ENCODE measurements around the gene UBE2I. TPM values are rescaled to one million over a fixed set of nuclear protein-coding genes. Genes with fewer than 3 reads are reported as not detected.

Gene UBE2I
- total and polyA plus RNA-seq, 4 donors: 19.4 to 23.9 (median 22.5) TPM

DNA sequence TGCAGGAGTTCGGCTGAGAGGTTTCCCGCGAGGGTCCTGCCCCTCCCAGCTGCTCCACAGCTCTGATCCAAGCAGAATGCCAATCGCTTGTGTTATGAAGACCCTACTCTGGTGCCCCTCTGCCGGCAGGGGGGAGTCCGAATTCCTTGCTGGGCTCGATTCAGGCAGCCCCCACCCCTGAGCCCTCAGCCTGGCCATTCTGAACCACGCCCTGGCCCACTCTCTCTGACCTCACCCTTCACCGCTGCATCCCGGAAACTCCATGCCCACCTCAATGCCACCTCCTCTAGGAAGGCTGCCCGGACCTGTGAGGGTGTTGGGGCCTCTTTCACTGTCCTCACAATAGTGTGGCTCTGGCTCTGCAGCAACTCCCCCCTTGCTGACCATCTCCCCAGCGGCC, 7.9 kb upstream of the UBE2I start:
- Histone ChIP-seq H3K4me3 (ENCODE audit: low read depth in 1 of 3, low read length in 3 of 3) (no peak overlapping the region), H3K9me3 (ENCODE audit: control insufficient read depth in 4 of 4, low read length in 3 of 4) (no peaks in the 10 kb centered on the region), H3K27ac (ENCODE audit: low read depth in 1 of 2, low read length in 2 of 2) (no peak overlapping the region), H3K27me3 (ENCODE audit: control insufficient read depth in 4 of 4, insufficient read depth in 4 of 4, low read length in 3 of 4) (no peaks in the 10 kb centered on the region), H3K9ac (ENCODE audit: low read depth in 1 of 2, low read length in 2 of 2) (no peak overlapping the region), H3K4me1 (ENCODE audit: control insufficient read depth in 4 of 4, insufficient read depth in 4 of 4, low read length in 3 of 4) (peaks cover 5 to 35% (median 25%) of the 10 kb centered on the region in 4 donors), H3K36me3 (ENCODE audit: control insufficient read depth in 4 of 4, insufficient read depth in 3 of 4, low read depth in 1 of 4, low read length in 3 of 4) (no peaks in the 10 kb centered on the region)
- TF ChIP-seq NR2F2 (IDR thresholded peaks at IDR 0.05) (no peak), EGR1 (IDR thresholded peaks at IDR 0.05; ENCODE audit: low read depth in 2 of 2) (no peak), TAF1 (conservative IDR thresholded peaks at IDR 0.05) (no peak), SP1 (IDR thresholded peaks at IDR 0.05) (no peak), FOXA1 (IDR thresholded peaks at IDR 0.05) (no peak), HNF4G (IDR thresholded peaks at IDR 0.05) (no peak), HNF4A (conservative IDR thresholded peaks at IDR 0.05) (no peak), GABPA (IDR thresholded peaks at IDR 0.05 in 1 of 2, conservative IDR thresholded peaks at IDR 0.05 in 1 of 2) (no peak), YY1 (IDR thresholded peaks at IDR 0.05) (no peak), RAD21 (IDR thresholded peaks at IDR 0.05) (no peak), FOXA2 (IDR thresholded peaks at IDR 0.05) (no peak), JUND (IDR thresholded peaks at IDR 0.05) (no peak), ATF3 (IDR thresholded peaks at IDR 0.05) (no peak)
- TF ChIP-seq, protein P1, sequence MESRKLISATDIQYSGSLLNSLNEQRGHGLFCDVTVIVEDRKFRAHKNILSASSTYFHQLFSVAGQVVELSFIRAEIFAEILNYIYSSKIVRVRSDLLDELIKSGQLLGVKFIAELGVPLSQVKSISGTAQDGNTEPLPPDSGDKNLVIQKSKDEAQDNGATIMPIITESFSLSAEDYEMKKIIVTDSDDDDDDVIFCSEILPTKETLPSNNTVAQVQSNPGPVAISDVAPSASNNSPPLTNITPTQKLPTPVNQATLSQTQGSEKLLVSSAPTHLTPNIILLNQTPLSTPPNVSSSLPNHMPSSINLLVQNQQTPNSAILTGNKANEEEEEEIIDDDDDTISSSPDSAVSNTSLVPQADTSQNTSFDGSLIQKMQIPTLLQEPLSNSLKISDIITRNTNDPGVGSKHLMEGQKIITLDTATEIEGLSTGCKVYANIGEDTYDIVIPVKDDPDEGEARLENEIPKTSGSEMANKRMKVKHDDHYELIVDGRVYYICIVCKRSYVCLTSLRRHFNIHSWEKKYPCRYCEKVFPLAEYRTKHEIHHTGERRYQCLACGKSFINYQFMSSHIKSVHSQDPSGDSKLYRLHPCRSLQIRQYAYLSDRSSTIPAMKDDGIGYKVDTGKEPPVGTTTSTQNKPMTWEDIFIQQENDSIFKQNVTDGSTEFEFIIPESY (IDR thresholded peaks at IDR 0.05): no peak
- TF ChIP-seq, protein P2, sequence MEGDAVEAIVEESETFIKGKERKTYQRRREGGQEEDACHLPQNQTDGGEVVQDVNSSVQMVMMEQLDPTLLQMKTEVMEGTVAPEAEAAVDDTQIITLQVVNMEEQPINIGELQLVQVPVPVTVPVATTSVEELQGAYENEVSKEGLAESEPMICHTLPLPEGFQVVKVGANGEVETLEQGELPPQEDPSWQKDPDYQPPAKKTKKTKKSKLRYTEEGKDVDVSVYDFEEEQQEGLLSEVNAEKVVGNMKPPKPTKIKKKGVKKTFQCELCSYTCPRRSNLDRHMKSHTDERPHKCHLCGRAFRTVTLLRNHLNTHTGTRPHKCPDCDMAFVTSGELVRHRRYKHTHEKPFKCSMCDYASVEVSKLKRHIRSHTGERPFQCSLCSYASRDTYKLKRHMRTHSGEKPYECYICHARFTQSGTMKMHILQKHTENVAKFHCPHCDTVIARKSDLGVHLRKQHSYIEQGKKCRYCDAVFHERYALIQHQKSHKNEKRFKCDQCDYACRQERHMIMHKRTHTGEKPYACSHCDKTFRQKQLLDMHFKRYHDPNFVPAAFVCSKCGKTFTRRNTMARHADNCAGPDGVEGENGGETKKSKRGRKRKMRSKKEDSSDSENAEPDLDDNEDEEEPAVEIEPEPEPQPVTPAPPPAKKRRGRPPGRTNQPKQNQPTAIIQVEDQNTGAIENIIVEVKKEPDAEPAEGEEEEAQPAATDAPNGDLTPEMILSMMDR (IDR thresholded peaks at IDR 0.05; ENCODE audit: low read depth, low read length, missing input control): no peak
- TF ChIP-seq, protein P3, sequence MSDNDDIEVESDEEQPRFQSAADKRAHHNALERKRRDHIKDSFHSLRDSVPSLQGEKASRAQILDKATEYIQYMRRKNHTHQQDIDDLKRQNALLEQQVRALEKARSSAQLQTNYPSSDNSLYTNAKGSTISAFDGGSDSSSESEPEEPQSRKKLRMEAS (IDR thresholded peaks at IDR 0.05): no peak
- no peak for DNase-seq (ENCODE audit: low spot score)
- 86% methylated on average over 12 of the region's 12 CpGs for WGBS

DNA sequence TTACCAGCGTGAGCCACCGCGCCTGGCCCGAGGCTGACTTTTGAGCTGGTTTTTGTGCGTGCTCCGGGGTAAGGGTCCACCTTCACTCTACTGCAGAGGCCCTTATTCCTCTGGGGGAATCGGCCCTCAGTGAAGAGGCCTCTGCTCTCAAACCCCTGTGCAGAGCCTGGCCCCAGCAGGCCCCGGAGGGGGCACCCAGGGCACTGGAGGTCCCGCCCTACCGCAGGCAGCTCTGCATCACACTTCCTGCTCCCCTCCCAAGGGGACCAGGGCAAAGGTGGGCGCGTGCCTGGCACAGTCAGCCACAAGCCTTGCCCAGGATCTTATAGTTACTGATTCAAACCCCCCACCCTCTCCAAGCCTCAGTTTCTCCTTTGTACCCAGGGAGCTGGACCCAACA, 3.6 kb upstream of the UBE2I start:
- H3K9me3 ChIP-seq (ENCODE audit: control insufficient read depth in 4 of 4, low read length in 3 of 4): no peaks in the 10 kb centered on the region
- no peak overlapping the region for H3K27ac ChIP-seq (ENCODE audit: low read depth in 1 of 2, low read length in 2 of 2)
- no peaks in the 10 kb centered on the region for H3K27me3 ChIP-seq (ENCODE audit: control insufficient read depth in 4 of 4, insufficient read depth in 4 of 4, low read length in 3 of 4)
- H3K9ac ChIP-seq (ENCODE audit: low read depth in 1 of 2, low read length in 2 of 2): no peak overlapping the region
- TF ChIP-seq JUND (IDR thresholded peaks at IDR 0.05): no peak
- TF ChIP-seq GABPA (IDR thresholded peaks at IDR 0.05 in 1 of 2, conservative IDR thresholded peaks at IDR 0.05 in 1 of 2): no peak
- TF ChIP-seq RAD21 (IDR thresholded peaks at IDR 0.05): no peak
- TF ChIP-seq TAF1 (conservative IDR thresholded peaks at IDR 0.05): no peak
- TF ChIP-seq, protein P3 (IDR thresholded peaks at IDR 0.05): no peak
- TF ChIP-seq, protein P2 (IDR thresholded peaks at IDR 0.05; ENCODE audit: low read depth, low read length, missing input control): no peak
- no peak for TF ChIP-seq NR2F2 (IDR thresholded peaks at IDR 0.05)
- TF ChIP-seq YY1 (IDR thresholded peaks at IDR 0.05): no peak
- TF ChIP-seq REST (IDR thresholded peaks at IDR 0.05): no peak
- H3K4me1 ChIP-seq (ENCODE audit: control insufficient read depth in 4 of 4, insufficient read depth in 4 of 4, low read length in 3 of 4): peaks cover under 1 to 18% (median 10%) of the 10 kb centered on the region in 4 donors
- DNase-seq (ENCODE audit: low spot score): no peak
- no peaks in the 10 kb centered on the region for H3K36me3 ChIP-seq (ENCODE audit: control insufficient read depth in 4 of 4, insufficient read depth in 3 of 4, low read depth in 1 of 4, low read length in 3 of 4)
- 82% methylated on average over 12 of the region's 12 CpGs for WGBS
- no peak overlapping the region for H3K4me3 ChIP-seq (ENCODE audit: low read depth in 1 of 3, low read length in 3 of 3)
